Measurements from ENCODE around the gene STAT3.
A peak's percentile ranks its signal among the peaks of the same experiment; 100 is the strongest.

DNA sequence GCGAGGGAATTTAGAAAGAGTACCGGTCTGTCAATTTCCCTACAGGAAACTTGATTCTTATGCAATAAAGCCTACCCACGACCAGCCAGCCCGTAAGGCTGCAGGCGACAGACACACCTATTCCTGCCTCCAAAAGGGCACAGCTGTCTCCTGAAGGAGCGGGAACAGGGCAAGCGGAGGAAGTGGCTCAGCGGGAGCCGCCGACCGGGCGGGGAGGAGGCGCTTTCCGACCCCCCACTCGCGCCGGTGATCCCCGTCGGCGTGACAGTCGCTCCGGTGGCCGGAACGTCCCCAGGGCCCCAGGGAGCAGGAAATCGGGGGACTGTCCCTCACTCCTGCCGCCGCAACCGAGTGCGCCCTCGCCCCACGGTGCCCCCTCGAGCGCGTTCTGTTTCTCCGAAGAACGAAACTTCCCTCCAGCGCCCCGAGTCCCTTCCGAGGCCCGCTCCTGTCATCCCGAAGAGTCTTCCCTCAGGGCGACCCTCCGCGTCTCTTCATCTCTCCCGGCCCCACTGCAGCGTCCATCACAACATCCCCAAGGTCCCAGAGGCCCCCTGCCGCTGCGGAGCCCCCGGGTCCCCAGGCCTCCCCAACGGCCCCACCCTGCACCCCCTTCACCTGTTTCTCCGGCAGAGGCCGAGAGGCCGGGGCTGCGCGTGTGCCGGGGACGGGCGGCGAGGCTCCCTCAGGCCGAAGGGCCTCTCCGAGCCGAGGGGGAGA is 421 bp downstream of the STAT3 start:
- no peak for TF ChIP-seq CTCF (IDR thresholded peaks at IDR 0.05)
- TF ChIP-seq POLR2AphosphoS5 (IDR thresholded peaks at IDR 0.05), result peak; percentile 2 to 70 (median 57)
- TF ChIP-seq POLR2A (IDR thresholded peaks at IDR 0.05), result no peak

Measured in stomach (tissue), 4 donors.